HG03025 (cell line): Measurements from ENCODE around the gene IGFN1.
"Not testable (repeated sequence)": the region's sequence is repeated elsewhere in the genome, so short reads cannot be mapped to it uniquely, and the experiment has no call there.

Source experiments
- ATAC-seq: cut with Tn5 transposase; IDR thresholded peaks from one replicate; pipeline ENCODE4 v1.9.1; 2021; ENCODE audit warnings: mild to moderate bottlenecking, moderate library complexity; ENCODE audit not compliant: unreplicated experiment, low FRiP score

The IGFN1 gene

GRCh38 chr1:201157949-201158348 is 32.7 kb upstream of the IGFN1 start:
- ATAC-seq: no peak

- ATAC-seq: not testable (repeated sequence)
Measured at GRCh38 chr1:201163036-201163435, 27.6 kb upstream of the IGFN1 start.

GRCh38 chr1:201163707-201164106 is 26.9 kb upstream of the IGFN1 start:
- no peak for ATAC-seq

- no peak for ATAC-seq
Measured at GRCh38 chr1:201164645-201165044, 26.0 kb upstream of the IGFN1 start.

GRCh38 chr1:201167041-201167991 is 23.3 kb upstream of the IGFN1 start:
- ATAC-seq: no peak

- ATAC-seq: no peak
Measured at GRCh38 chr1:201169203-201169602, 21.4 kb upstream of the IGFN1 start.

GRCh38 chr1:201169971-201170532 is 20.6 kb upstream of the IGFN1 start:
- ATAC-seq: no peak

- ATAC-seq: peak; percentile 98
Measured at GRCh38 chr1:201170533-201171062, 20.0 kb upstream of the IGFN1 start.

- peak; percentile 33 for ATAC-seq
Measured at GRCh38 chr1:201171063-201172036, 19.3 kb upstream of the IGFN1 start.

GRCh38 chr1:201172326-201172725 is 18.3 kb upstream of the IGFN1 start:
- no peak for ATAC-seq

GRCh38 chr1:201172999-201173610 is 17.5 kb upstream of the IGFN1 start:
- no peak for ATAC-seq

GRCh38 chr1:201173736-201174135 is 16.9 kb upstream of the IGFN1 start:
- no peak for ATAC-seq

GRCh38 chr1:201175820-201176500 is 14.7 kb upstream of the IGFN1 start:
- ATAC-seq: no peak

- no peak for ATAC-seq
Measured at GRCh38 chr1:201176940-201177339, 13.7 kb upstream of the IGFN1 start.

- ATAC-seq: no peak
Measured at GRCh38 chr1:201178718-201179117, 11.9 kb upstream of the IGFN1 start.

- ATAC-seq: no peak
Measured at GRCh38 chr1:201180141-201180540, 10.5 kb upstream of the IGFN1 start.

GRCh38 chr1:201180901-201181300 is 9.7 kb upstream of the IGFN1 start:
- no peak for ATAC-seq

GRCh38 chr1:201181323-201181722 is 9.3 kb upstream of the IGFN1 start:
- no peak for ATAC-seq

- no peak for ATAC-seq
Measured at GRCh38 chr1:201181726-201182125, 8.9 kb upstream of the IGFN1 start.

- ATAC-seq: no peak
Measured at GRCh38 chr1:201183209-201183608, 7.4 kb upstream of the IGFN1 start.
